GM13976 (cell line): ENCODE results near the gene KIF6.

Source experiments
- DNase-seq: peaks from one replicate; pipeline ENCODE4 v3.0.0; 2012; ENCODE audit warnings: low spot score
- CTCF ChIP-seq: IDR thresholded peaks from 2 replicates; pipeline ENCODE4 v1.5.1; 2012; ENCODE audit warnings: borderline replicate concordance, mild to moderate bottlenecking; ENCODE audit not compliant: insufficient read depth; ENCODE audit errors: extremely low read depth, missing control alignments, control extremely low read depth
- in situ Hi-C: fragments of 300-500 bp; cut with MboI; formaldehyde crosslinking; loops from one replicate; pipeline ENCODE4 v1.12.0; 2022; ENCODE audit warnings: low sequenced_read_pairs, mixed read lengths, inconsistent platforms; ENCODE audit not compliant: unreplicated experiment

Gene KIF6

GRCh38 chr6:39573541-39573940, 151.7 kb downstream of the KIF6 start:
- in situ Hi-C loops = no loop called here
- no peak for TF ChIP-seq CTCF
- no peak for DNase-seq

- DNase-seq = no peak
- in situ Hi-C loops = no loop called here
- no peak for TF ChIP-seq CTCF
Observed at GRCh38 chr6:39572661-39573340, 152.4 kb downstream of the KIF6 start.

GRCh38 chr6:39568896-39569295, 156.3 kb downstream of the KIF6 start:
- DNase-seq = no peak
- TF ChIP-seq CTCF = no peak
- in situ Hi-C loops = no loop called here

- in situ Hi-C loops = no loop called here
Observed at GRCh38 chr6:39567091-39567490, 158.1 kb downstream of the KIF6 start.

GRCh38 chr6:39566456-39566855, 158.8 kb downstream of the KIF6 start:
- no peak for TF ChIP-seq CTCF
- in situ Hi-C loops = no loop called here
- no peak for DNase-seq

More at GRCh38 chr6:39567091-39567490, 158.1 kb downstream of the KIF6 start:
- DNase-seq = no peak
- TF ChIP-seq CTCF = no peak

- no peak for DNase-seq
- TF ChIP-seq CTCF = no peak
- in situ Hi-C loops = no loop called here
Observed at GRCh38 chr6:39565956-39566355, 159.3 kb downstream of the KIF6 start.
